Colonic mucosa (tissue), 4 donors: ENCODE measurements around the gene SIPA1L3. TPM values are rescaled to one million over a fixed set of nuclear protein-coding genes. Genes with fewer than 3 reads are reported as not detected.

ENCODE experiments used
- DNase-seq: peaks from one replicate; pipeline ENCODE4 v3.0.0-alpha.2; 2020
- H3K27ac ChIP-seq: fragments of 200-600 bp; one replicate; pipeline ENCODE4 v1.8.0; 2021
- H3K27me3 ChIP-seq: fragments of 200-600 bp; one replicate; pipeline ENCODE4 v1.8.0; 2021
- H3K36me3 ChIP-seq: fragments of 200-600 bp; one replicate; pipeline ENCODE4 v1.8.0; 2021
- H3K4me1 ChIP-seq: fragments of 200-600 bp; one replicate; pipeline ENCODE4 v1.8.0; 2021; ENCODE audit warnings: mild to moderate bottlenecking
- H3K4me3 ChIP-seq: fragments of 200-600 bp; one replicate; pipeline ENCODE4 v1.8.0; 2021
- H3K9ac ChIP-seq, 2 donors: one replicate each; pipeline ENCODE4 v1.7.0; 2013; ENCODE audit warnings: control low read depth in 2 of 2, low read depth in 2 of 2, low read length in 2 of 2
- H3K9me3 ChIP-seq: fragments of 200-600 bp; one replicate; pipeline ENCODE4 v1.8.0; 2021
- intact Hi-C: fragments of 100-400 bp; cut with DNase I; formaldehyde crosslinking; loops from one replicate; pipeline ENCODE4 v1.14.1; 2022
- total RNA-seq, 2 donors: library from RNA; stranded (reverse); fragmentation: NEBNext Ultra II Directional in 1 of 2; extraction: Animal tissue kit (Norgen Biotek cat#: 25700) in 1 of 2; gene quantifications; one replicate each; pipeline ENCODE4 v1.2.1, GENCODE V29; 2021
- TF ChIP-seq, protein P1 (sequence below): fragments of 200-600 bp; IDR thresholded peaks from one replicate; pipeline ENCODE4 v1.8.0; 2022; ENCODE audit warnings: antibody characterized with exemption, mild to moderate bottlenecking
- donor health status: healthy.
- donor health status: DM: no; HTN: no; CAD: no.
- donor health status: DM: no; HTN: no; CAD: no.

SIPA1L3 gene
- total RNA-seq, 2 donors from 2014 or later = 98.6 to 113 TPM

DNA sequence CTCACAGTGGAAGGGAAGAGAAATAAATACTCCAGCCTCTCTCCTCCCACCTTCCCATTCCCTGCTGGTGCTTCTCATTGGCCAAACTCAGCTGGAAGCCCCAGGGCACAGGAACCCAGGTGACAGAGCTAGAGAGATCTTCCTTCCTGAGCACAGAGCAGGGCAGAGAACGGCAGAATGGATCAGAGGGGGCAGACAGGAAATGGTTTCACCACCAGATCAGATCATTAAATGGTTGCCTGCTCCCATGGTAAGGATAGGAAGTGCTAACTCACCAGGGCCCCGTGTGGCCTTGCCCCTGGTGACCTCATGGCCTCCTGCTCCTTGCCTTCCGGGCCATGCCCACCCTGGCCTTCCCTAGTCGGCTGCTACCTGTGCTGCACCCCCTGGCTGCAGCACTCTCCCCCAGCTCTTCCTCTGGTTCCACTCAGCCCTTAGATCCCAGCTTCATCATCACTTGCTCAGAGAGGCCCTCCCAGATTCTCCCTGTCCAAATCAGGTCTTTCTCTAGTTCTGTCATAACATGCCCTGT is 208.3 kb downstream of the SIPA1L3 start:
- Histone ChIP-seq H3K4me3 (no peak overlapping the region), H3K4me1 (no peaks in the 10 kb centered on the region), H3K9ac (no peak overlapping the region), H3K36me3 (peaks cover 4% of the 10 kb centered on the region), H3K27ac (no peak overlapping the region), H3K27me3 (no peaks in the 10 kb centered on the region), H3K9me3 (no peaks in the 10 kb centered on the region)
- no peak for DNase-seq
- TF ChIP-seq, protein P1, sequence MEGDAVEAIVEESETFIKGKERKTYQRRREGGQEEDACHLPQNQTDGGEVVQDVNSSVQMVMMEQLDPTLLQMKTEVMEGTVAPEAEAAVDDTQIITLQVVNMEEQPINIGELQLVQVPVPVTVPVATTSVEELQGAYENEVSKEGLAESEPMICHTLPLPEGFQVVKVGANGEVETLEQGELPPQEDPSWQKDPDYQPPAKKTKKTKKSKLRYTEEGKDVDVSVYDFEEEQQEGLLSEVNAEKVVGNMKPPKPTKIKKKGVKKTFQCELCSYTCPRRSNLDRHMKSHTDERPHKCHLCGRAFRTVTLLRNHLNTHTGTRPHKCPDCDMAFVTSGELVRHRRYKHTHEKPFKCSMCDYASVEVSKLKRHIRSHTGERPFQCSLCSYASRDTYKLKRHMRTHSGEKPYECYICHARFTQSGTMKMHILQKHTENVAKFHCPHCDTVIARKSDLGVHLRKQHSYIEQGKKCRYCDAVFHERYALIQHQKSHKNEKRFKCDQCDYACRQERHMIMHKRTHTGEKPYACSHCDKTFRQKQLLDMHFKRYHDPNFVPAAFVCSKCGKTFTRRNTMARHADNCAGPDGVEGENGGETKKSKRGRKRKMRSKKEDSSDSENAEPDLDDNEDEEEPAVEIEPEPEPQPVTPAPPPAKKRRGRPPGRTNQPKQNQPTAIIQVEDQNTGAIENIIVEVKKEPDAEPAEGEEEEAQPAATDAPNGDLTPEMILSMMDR = no peak
- intact Hi-C loops = no loop called here

DNA sequence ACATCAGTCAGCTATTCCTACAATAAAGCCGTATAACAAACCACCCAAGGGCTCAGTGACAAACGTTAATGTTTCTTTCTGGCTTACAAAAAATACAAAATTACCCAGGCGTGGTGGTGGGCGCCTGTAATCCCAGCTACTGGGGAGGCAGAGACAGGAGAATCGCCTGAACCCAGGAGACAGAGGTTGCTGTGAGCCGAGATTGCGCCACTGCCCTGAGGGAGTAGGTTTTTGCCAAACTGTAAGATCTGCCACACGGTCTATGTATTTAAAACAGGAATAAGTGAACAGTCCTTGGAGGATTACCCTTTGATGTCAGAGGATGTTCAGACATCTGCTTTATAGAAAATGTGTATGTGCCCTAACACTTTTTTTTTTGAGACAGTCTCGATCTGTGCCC is 211.2 kb downstream of the SIPA1L3 start:
- Histone ChIP-seq H3K4me1 (no peaks in the 10 kb centered on the region), H3K4me3 (no peak overlapping the region), H3K9ac (no peak overlapping the region), H3K27ac (no peak overlapping the region), H3K36me3 (no peaks in the 10 kb centered on the region), H3K9me3 (no peaks in the 10 kb centered on the region), H3K27me3 (no peaks in the 10 kb centered on the region)
- TF ChIP-seq, protein P1 = no peak
- DNase-seq = no peak
- intact Hi-C loops = no loop called here

DNA sequence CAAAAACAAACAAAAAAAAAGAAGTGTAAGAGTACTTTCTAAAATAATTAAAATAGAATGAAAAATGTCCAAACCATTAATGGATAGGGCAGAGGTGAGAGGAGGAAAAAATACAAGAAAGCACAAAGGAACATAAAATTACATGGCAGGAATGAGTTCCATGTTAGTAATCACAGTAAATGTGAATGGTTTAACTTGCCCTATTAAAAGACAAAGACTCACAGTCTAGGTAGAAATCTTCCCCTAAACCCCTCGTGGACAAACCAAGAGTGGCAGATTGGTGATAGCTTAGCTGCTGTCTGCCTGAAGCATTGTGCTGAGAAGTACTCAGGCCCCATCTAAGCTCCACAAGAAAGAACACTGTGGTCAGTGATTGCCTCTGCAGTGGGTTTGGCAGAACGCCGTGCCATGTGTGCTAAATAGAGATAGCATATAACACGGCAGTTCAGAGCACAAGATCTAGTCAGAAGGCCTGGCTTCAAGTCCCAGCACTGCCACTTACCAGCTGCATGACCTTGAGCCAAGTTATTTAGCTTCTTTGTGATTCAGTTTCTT is 213.5 kb downstream of the SIPA1L3 start:
- Histone ChIP-seq H3K27ac (no peak overlapping the region), H3K27me3 (no peaks in the 10 kb centered on the region), H3K4me3 (no peak overlapping the region), H3K4me1 (no peaks in the 10 kb centered on the region), H3K9me3 (no peaks in the 10 kb centered on the region), H3K36me3 (no peaks in the 10 kb centered on the region), H3K9ac (no peak overlapping the region)
- intact Hi-C loops = no loop called here
- TF ChIP-seq, protein P1 = no peak
- no peak for DNase-seq

DNA sequence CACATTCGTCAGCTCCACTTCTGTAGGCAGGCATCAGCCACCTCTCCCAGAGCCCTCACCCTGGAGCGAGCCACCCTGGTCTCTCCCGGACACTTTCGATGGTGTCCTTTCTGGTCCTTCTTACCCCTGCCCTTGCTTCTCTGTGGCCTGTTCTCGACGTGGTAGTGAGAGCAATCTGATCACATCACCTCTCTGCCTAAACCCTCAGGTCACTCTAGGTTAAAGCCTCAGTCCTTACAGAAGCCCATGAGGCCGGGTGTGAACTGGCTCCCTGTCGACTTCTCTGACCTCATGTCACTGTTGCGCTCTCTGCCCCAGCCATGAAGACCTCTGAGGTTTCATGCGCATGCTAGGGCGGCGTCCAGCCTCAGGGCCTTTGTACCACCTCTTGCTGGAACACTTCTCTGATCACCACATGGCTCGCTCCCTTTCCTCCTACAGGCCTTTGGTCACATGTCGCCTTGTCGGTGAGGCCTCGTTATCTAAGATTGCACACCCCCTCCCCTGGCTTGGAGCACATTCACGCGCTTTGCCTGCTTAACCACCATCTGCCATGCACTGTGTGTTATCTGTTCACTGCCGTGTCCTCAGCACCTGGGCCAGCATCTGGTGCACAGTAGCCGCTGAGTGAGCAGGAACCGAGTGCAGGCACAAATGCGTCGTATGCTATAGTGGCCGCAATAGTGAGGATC is 215.5 kb downstream of the SIPA1L3 start:
- TF ChIP-seq, protein P1 = no peak
- Histone ChIP-seq H3K27ac (no peak overlapping the region), H3K4me1 (no peaks in the 10 kb centered on the region), H3K9ac (no peak overlapping the region), H3K27me3 (no peaks in the 10 kb centered on the region), H3K36me3 (no peaks in the 10 kb centered on the region), H3K9me3 (no peaks in the 10 kb centered on the region), H3K4me3 (no peak overlapping the region)
- intact Hi-C loops = no loop called here
- DNase-seq = no peak

DNA sequence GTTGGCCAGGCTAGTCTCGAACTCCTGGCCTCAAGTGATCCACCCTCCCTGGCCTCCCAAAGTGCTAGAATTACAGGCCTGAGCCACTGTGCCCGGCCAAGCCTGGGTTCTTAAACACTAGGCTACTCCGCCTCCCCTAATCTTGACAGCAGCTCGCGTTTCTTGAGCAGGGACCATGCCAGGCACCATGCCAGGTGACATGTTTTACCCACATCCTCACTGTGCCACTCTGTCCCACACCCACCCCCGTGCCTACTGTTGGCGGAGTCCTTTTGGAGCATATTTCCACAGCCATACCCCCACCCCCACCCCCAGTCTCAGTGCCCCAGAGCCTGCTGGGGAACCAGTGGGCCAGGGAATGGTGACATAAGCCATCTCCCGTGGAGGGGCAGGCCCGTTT is 218.2 kb downstream of the SIPA1L3 start:
- no peak overlapping the region for H3K9ac ChIP-seq
- DNase-seq = no peak
- TF ChIP-seq, protein P1 = no peak
- H3K27ac ChIP-seq = no peak overlapping the region
- H3K36me3 ChIP-seq = no peaks in the 10 kb centered on the region
- no peaks in the 10 kb centered on the region for H3K27me3 ChIP-seq
- no peak overlapping the region for H3K4me3 ChIP-seq
- H3K9me3 ChIP-seq = no peaks in the 10 kb centered on the region
- intact Hi-C loops = no loop called here
- H3K4me1 ChIP-seq = no peaks in the 10 kb centered on the region
